ENCODE data around the gene SARDH.
A peak's percentile ranks its signal among the peaks of the same experiment; 100 is the strongest.

DNA sequence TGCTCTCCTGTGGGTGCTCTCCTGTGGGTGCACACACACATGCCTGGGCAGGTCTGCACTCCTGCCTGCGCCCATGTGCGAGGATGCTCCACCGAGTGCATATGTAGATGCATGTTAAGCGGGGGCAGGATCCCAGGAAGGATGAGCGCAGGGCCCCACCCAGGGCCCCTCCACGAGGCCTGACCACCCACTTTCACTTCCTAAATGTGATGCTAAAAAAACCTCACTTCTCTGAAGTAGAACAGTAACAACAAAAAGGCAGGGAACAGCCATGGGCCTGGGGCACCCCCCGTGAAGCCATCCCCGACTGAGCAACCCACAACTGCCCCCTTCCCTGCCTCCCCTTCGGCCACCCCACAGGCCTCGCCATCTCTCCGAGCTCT lies 48.2 kb upstream of the SARDH start:
- TF ChIP-seq, protein P1, sequence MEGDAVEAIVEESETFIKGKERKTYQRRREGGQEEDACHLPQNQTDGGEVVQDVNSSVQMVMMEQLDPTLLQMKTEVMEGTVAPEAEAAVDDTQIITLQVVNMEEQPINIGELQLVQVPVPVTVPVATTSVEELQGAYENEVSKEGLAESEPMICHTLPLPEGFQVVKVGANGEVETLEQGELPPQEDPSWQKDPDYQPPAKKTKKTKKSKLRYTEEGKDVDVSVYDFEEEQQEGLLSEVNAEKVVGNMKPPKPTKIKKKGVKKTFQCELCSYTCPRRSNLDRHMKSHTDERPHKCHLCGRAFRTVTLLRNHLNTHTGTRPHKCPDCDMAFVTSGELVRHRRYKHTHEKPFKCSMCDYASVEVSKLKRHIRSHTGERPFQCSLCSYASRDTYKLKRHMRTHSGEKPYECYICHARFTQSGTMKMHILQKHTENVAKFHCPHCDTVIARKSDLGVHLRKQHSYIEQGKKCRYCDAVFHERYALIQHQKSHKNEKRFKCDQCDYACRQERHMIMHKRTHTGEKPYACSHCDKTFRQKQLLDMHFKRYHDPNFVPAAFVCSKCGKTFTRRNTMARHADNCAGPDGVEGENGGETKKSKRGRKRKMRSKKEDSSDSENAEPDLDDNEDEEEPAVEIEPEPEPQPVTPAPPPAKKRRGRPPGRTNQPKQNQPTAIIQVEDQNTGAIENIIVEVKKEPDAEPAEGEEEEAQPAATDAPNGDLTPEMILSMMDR (IDR thresholded peaks at IDR 0.05 in 8 of 11, conservative IDR thresholded peaks at IDR 0.05 in 3 of 11) = no peak
- TF ChIP-seq POLR2AphosphoS5 (IDR thresholded peaks at IDR 0.05) = peak; percentile 14 to 63 (median 57)
- no peak for TF ChIP-seq POLR2A (IDR thresholded peaks at IDR 0.05)

All from spleen (tissue), 7 donors.